ENCODE data around the gene CHRNA4. TPM values are rescaled to one million over a fixed set of nuclear protein-coding genes. Genes with fewer than 3 reads are reported as not detected.

CHRNA4 gene
- total and polyA plus RNA-seq, 9 donors = 0.06 to 2.9 (median 0.43) TPM; not detected in 2

- H3K9me3 ChIP-seq = no peaks in the 10 kb centered on the region
- WGBS, 3 donors = 27 to 45% (median 36%) methylated on average over 15 of the region's 15 CpGs
- no peak for TF ChIP-seq POLR2A (IDR thresholded peaks at IDR 0.05)
- TF ChIP-seq EP300 (IDR thresholded peaks at IDR 0.05) = no peak
- TF ChIP-seq CTCF (IDR thresholded peaks at IDR 0.05) = no peak
- no peaks in the 10 kb centered on the region for H3K4me1 ChIP-seq (ENCODE audit: insufficient read depth)
- H3K4me3 ChIP-seq = no peak overlapping the region
- no peak for DNase-seq
- intact Hi-C loops (cut with DNase I) = no loop called here
- no peaks in the 10 kb centered on the region for H3K27me3 ChIP-seq
- no peak overlapping the region for H3K27ac ChIP-seq
- H3K36me3 ChIP-seq = no peaks in the 10 kb centered on the region
Measured at GRCh38 chr20:63377951-63378381, 16.8 kb upstream of the CHRNA4 start.

GRCh38 chr20:63377256-63377941, 16.2 kb upstream of the CHRNA4 start:
- no peak overlapping the region for H3K4me3 ChIP-seq
- H3K27ac ChIP-seq = no peak overlapping the region
- DNase-seq = no peak
- no peaks in the 10 kb centered on the region for H3K9me3 ChIP-seq
- no peaks in the 10 kb centered on the region for H3K4me1 ChIP-seq (ENCODE audit: insufficient read depth)
- TF ChIP-seq CTCF (IDR thresholded peaks at IDR 0.05) = no peak
- TF ChIP-seq EP300 (IDR thresholded peaks at IDR 0.05) = no peak
- TF ChIP-seq POLR2A (IDR thresholded peaks at IDR 0.05) = no peak
- 8 to 10% (median 9%) methylated on average over 31 to 32 of the region's 32 CpGs for WGBS, 3 donors
- intact Hi-C loops (cut with DNase I) = no loop called here
- no peaks in the 10 kb centered on the region for H3K27me3 ChIP-seq
- no peaks in the 10 kb centered on the region for H3K36me3 ChIP-seq

- no peak for DNase-seq
- no peaks in the 10 kb centered on the region for H3K27me3 ChIP-seq
Measured at GRCh38 chr20:63376283-63377250, 15.4 kb upstream of the CHRNA4 start.

More at GRCh38 chr20:63376283-63377250, 15.4 kb upstream of the CHRNA4 start:
- Histone ChIP-seq H3K4me3 (no peak overlapping the region), H3K27ac (no peak overlapping the region), H3K9me3 (no peaks in the 10 kb centered on the region), H3K4me1 (ENCODE audit: insufficient read depth) (no peaks in the 10 kb centered on the region), H3K36me3 (no peaks in the 10 kb centered on the region)
- intact Hi-C loops (cut with DNase I) = no loop called here
- WGBS, 3 donors = 43 to 48% (median 47%) methylated on average over 31 of the region's 31 CpGs
- TF ChIP-seq POLR2A (IDR thresholded peaks at IDR 0.05) (no peak), CTCF (IDR thresholded peaks at IDR 0.05) (no peak), EP300 (IDR thresholded peaks at IDR 0.05) (no peak)
